Measurements from ENCODE around the gene ZNHIT6.
"Not testable (repeated sequence)": the region's sequence is repeated elsewhere in the genome, so short reads cannot be mapped to it uniquely, and the experiment has no call there.

ZNHIT6 gene

GRCh38 chr1:85672031-85672660 lies 36.1 kb downstream of the ZNHIT6 start:
- DNase-seq (ENCODE audit: low spot score), result no peak

- DNase-seq (ENCODE audit: low spot score), result no peak
Observed at GRCh38 chr1:85665932-85666331, 42.3 kb downstream of the ZNHIT6 start.

- DNase-seq (ENCODE audit: low spot score), result no peak
Observed at GRCh38 chr1:85663382-85663781, 44.9 kb downstream of the ZNHIT6 start.

DNA sequence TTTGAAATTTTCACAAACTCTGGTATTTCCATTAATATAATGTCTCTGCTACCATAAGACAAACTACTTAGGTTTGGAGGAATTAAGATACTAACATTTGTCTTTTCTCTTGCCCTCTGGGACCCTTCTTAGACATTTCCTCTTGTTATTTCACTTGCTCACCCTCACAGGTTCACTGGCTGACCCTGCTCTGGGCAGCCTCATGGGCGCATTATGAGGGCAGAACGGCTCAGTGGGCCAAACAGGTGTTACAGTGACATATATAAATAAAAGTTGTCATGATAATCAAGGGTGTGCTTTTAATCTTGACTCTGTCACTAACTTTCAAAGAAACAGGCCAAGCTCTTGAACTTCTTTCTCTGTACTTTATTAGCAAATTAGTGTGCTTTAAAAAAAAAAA lies 46.5 kb downstream of the ZNHIT6 start:
- no peak for DNase-seq (ENCODE audit: low spot score)

- no peak for DNase-seq (ENCODE audit: low spot score)
Observed at GRCh38 chr1:85660541-85660940, 47.7 kb downstream of the ZNHIT6 start.

GRCh38 chr1:85659174-85659573 lies 49.1 kb downstream of the ZNHIT6 start:
- DNase-seq (ENCODE audit: low spot score), result no peak

- DNase-seq (ENCODE audit: low spot score), result no peak
Observed at GRCh38 chr1:85656948-85657347, 51.3 kb downstream of the ZNHIT6 start.

DNA sequence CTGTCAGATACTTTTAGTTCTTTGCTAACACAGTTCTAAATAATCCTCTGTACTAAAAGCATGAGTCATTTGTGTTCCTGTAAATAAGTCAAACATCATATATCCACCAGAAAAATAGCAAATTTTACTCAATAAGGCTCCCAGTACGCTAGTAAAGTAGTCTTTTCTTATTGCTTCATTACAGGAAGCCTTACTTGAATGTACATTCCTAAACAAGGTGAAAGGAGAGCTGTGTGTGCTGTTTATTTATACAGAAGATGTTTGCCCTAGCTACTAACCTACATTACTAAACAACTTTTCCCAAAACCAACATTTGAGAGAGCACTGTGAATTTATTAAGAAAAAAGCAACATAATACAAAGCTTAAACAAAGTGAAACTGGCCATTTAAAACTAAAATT lies 52.0 kb downstream of the ZNHIT6 start:
- no peak for DNase-seq (ENCODE audit: low spot score)

- DNase-seq (ENCODE audit: low spot score), result no peak
Observed at GRCh38 chr1:85655315-85655714, 52.9 kb downstream of the ZNHIT6 start.

DNA sequence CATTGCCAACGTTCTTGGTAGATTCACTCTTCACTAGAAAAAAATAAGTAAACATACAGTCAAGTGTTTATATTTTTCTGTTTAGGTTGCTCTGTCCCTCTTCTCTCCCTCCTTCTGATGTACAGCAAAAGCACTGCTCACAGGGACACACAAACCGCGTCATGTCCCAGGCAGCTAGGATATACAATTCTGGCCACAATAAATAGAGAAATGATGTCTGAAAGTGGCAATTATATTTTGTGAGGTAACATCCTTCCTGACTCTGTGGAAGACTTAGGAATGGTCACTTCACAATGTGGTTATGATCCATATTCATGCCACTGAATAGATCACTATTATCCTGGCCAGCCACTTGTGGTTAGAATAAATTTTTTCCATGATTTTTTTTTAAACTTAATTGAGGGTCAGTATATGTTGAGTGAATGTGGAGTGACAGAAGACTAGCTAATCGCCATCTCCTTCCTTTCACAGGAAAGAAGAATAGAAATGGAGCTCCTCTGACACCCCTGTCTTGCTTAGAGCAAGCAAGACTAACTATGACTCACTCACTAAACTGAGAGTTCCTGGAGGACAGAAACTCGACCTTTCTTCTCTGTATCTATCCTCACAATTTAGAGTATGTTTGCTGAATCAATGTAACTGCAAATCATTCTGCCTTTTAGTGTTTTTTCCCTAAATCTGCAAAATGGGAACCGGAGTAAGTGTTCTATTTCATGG lies 54.0 kb downstream of the ZNHIT6 start:
- no peak for DNase-seq (ENCODE audit: low spot score)

GRCh38 chr1:85652327-85652726 lies 55.9 kb downstream of the ZNHIT6 start:
- no peak for DNase-seq (ENCODE audit: low spot score)

DNA sequence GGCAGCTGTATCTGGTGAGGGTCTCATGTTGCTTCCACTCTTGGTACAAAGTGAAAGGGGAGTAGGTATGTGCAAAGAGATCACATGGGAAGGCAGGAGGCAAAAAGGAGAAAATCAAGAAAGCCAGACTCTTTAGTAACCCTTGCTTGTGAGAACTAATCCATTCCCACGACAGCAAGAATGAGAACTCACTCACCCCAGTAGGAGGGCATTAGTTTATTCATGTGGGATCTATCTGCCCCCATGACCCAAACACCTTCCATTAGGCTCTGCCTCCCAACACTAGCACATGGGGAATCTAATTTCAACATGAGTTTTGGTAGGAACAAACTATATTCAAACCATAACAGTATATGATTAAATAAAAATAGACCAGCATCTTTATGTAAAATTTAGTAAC lies 57.6 kb downstream of the ZNHIT6 start:
- DNase-seq (ENCODE audit: low spot score), result no peak

GRCh38 chr1:85649591-85649990 lies 58.6 kb downstream of the ZNHIT6 start:
- DNase-seq (ENCODE audit: low spot score), result no peak

DNA sequence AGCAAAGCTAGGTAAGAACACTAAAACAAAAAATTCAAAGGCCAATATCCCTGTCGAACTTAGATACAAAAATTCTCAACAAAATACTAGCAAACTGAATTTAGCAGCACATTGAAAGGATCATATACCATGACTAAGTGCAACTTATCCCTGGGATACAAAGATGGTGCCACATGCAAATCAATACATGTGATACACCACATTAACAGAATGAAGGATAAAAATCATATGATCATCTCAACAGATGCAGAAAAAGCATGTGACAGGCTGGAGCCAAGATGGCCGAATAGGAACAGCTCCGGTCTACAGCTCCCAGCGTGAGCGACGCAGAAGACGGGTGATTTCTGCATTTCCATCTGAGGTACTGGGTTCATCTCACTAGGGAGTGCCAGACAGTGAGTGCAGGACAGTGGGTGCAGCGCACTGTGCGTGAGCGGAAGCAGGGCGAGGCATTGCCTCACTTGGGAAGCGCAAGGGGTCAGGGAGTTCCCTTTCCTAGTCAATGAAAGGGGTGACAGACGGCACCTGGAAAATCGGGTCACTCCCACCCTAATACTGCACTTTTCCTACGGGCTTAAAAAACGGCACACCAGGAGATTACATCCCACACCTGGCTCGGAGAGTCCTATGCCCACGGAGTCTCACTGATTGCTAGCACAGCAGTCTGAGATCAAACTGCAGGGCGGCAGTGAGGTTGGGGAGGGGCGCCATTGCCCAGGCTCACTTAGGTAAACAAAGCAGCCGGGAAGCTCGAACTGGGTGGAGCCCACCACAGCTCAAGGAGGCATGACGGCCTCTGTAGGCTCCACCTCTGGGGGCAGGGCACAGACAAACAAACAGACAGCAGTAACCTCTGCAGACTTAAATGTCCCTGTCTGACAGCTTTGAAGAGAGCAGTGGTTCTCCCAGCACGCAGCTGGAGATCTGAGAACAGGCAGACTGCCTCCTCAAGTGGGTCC lies 66.4 kb downstream of the ZNHIT6 start:
- not testable (repeated sequence) for DNase-seq (ENCODE audit: low spot score)

DNA sequence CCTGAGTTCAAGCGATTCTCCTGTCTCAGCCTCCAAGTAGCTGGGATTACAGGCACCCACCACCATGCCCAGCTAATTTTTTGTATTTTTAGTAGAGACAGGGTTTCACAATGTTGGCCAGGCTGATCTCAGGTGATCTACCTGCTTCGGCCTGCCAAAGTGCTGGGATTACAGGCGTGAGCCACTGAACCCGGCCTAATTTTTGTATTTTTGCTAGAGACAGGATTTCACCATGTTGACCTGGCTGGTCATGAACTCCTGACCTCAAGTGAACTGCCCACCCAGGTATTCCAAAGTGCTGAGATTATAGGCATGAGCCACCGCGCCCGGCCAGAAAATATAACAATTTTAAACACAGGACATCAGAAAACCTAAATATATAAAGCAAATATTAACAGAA lies 68.3 kb downstream of the ZNHIT6 start:
- DNase-seq (ENCODE audit: low spot score), result not testable (repeated sequence)

DNA sequence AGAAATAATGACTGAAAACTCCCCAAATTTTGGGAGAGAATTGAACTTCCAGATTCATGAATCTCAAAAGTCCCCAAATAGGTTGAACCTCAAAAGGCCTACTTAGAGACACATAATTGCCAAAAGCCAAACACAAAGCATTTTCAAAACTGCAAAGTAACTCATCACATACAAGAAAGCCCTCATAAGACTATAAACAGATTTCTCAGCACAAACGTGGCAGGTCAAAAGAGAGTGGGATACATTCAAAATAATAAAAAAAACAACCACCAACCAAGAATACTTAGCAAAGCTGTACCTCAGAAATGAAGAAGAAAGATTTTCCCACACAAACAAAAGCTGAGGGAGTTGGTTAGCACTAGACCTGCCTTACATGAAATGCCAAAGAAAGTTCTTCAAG lies 69.8 kb downstream of the ZNHIT6 start:
- DNase-seq (ENCODE audit: low spot score), result no peak

DNA sequence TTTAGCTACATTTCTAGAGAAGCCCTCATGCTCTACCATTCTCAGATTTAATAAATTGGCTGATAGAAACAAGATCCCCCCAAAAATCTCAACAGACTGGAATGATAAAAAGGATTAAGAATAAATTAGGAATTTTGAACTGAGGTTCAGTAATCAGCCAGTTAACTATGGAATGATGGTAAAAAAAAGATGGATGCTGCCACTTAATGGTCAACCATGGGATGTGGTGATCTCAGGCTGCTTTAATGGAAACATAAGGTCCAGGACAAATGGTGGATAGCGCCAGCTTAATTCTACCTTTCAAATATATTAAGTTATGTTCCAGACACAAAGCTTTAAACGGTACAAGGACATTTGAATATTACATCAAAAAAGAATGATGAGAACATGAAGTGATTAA lies 77.7 kb downstream of the ZNHIT6 start:
- DNase-seq (ENCODE audit: low spot score), result no peak

DNA sequence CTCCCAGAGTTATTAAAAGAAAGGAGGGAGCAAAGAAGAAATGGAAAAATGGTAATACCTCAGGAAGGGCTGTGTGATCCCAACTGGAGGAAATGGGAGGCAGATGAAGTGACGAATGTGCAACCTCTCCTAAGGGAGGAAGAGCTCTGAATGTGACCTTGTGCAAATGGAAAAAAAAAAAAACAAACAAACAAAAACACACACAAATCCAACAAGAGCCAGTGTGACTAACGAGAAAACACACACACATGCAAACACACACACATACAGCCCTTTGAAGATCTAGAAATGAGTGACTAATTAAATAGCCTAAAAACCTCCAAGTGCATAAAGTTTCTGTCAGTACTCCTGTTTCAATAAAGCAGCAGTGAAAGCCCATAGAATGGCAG lies 78.7 kb downstream of the ZNHIT6 start:
- no peak for DNase-seq (ENCODE audit: low spot score)

- DNase-seq (ENCODE audit: low spot score), result no peak
Observed at GRCh38 chr1:85628791-85629531, 79.3 kb downstream of the ZNHIT6 start.

GRCh38 chr1:85626818-85627217 lies 81.4 kb downstream of the ZNHIT6 start:
- DNase-seq (ENCODE audit: low spot score), result no peak

- DNase-seq (ENCODE audit: low spot score), result no peak
Observed at GRCh38 chr1:85624361-85624760, 83.9 kb downstream of the ZNHIT6 start.

GRCh38 chr1:85623061-85623471 lies 85.2 kb downstream of the ZNHIT6 start:
- DNase-seq (ENCODE audit: low spot score), result no peak
